SK-N-SH treated with all-trans-retinoic acid at 6 μM for 48 hours (cell line): ENCODE data around the gene RAB14.

Source experiments
- ATAC-seq: fragments of 200-7000 bp; cut with Tn5 transposase; 3 replicates; pipeline ENCODE4 v1.9.1; 2020; ENCODE audit warnings: mild to moderate bottlenecking, moderate library complexity
- ARNTL ChIP-seq: fragments of 450-650 bp; formaldehyde crosslinking; IDR thresholded peaks from 2 replicates; pipeline ENCODE4 v1.5.0; 2020; ENCODE audit warnings: low read depth, mild to moderate bottlenecking, moderate library complexity, borderline replicate concordance
- BACH2 ChIP-seq: fragments of 250-450 bp; sonication (Bioruptor Pico); IDR thresholded peaks from 2 replicates; pipeline ENCODE4 v1.9.0; 2021; ENCODE audit warnings: mild to moderate bottlenecking, borderline replicate concordance
- CREB5 ChIP-seq: fragments of 250-450 bp; sonication (Bioruptor Pico); IDR thresholded peaks from 2 replicates; pipeline ENCODE4 v1.5.1; 2020; ENCODE audit warnings: low read depth, mild to moderate bottlenecking, moderate library complexity
- CSDC2 ChIP-seq: fragments of 250-450 bp; sonication (Bioruptor Pico); IDR thresholded peaks from 2 replicates; pipeline ENCODE4 v1.5.0; 2020; ENCODE audit warnings: mild to moderate bottlenecking, moderate library complexity
- CSRNP3 ChIP-seq: fragments of 250-450 bp; sonication (Bioruptor Pico); IDR thresholded peaks from 2 replicates; pipeline ENCODE4 v1.5.1; 2021; ENCODE audit warnings: mild to moderate bottlenecking, moderate library complexity
- ESRRG ChIP-seq: fragments of 250-450 bp; sonication (Bioruptor Pico); IDR thresholded peaks from 2 replicates; pipeline ENCODE4 v1.6.1; 2021; ENCODE audit warnings: mild to moderate bottlenecking
- GLIS3 ChIP-seq: fragments of 250-450 bp; sonication (Bioruptor Pico); IDR thresholded peaks from 2 replicates; pipeline ENCODE4 v1.5.0; 2020; ENCODE audit warnings: mild to moderate bottlenecking, moderate library complexity
- ISL1 ChIP-seq: fragments of 250-450 bp; sonication (Bioruptor Pico); IDR thresholded peaks from 2 replicates; pipeline ENCODE4 v2.1.2; 2022; ENCODE audit warnings: mild to moderate bottlenecking, moderate library complexity
- OSR1 ChIP-seq: fragments of 250-450 bp; sonication (Bioruptor Pico); IDR thresholded peaks from 2 replicates; pipeline ENCODE4 v1.8.0; 2022; ENCODE audit warnings: moderate library complexity, mild to moderate bottlenecking, inconsistent platforms
- PATZ1 ChIP-seq: fragments of 250-450 bp; sonication (Bioruptor Pico); IDR thresholded peaks from 2 replicates; pipeline ENCODE4 v1.8.0; 2020; ENCODE audit warnings: mild to moderate bottlenecking, moderate library complexity, borderline replicate concordance
- POU6F1 ChIP-seq: fragments of 250-450 bp; sonication (Bioruptor Pico); IDR thresholded peaks from 2 replicates; pipeline ENCODE4 v1.8.0; 2021; ENCODE audit warnings: low read depth, mild to moderate bottlenecking, moderate library complexity, borderline replicate concordance
- PPARA ChIP-seq: fragments of 250-450 bp; sonication (Bioruptor Pico); IDR thresholded peaks from 2 replicates; pipeline ENCODE4 v1.5.0; 2020; ENCODE audit warnings: mild to moderate bottlenecking, borderline replicate concordance
- RARB ChIP-seq: fragments of 250-450 bp; sonication (Bioruptor Pico); IDR thresholded peaks from 2 replicates; pipeline ENCODE4 v1.8.0; 2021; ENCODE audit warnings: mild to moderate bottlenecking, moderate library complexity
- SNAI2 ChIP-seq: fragments of 250-450 bp; sonication (Bioruptor Pico); IDR thresholded peaks from 2 replicates; pipeline ENCODE4 v1.5.0; 2020; ENCODE audit warnings: mild to moderate bottlenecking, moderate library complexity
- TCF4 ChIP-seq: fragments of 250-450 bp; sonication (Bioruptor Pico); IDR thresholded peaks from 2 replicates; pipeline ENCODE4 v1.8.0; 2021; ENCODE audit warnings: mild to moderate bottlenecking, moderate library complexity, borderline replicate concordance
- TSHZ2 ChIP-seq: fragments of 250-450 bp; sonication (Bioruptor Pico); IDR thresholded peaks from 2 replicates; pipeline ENCODE4 v1.5.0; 2020; ENCODE audit warnings: mild to moderate bottlenecking, moderate library complexity
- ZC3H10 ChIP-seq: fragments of 250-450 bp; sonication (Bioruptor Pico); IDR thresholded peaks from 2 replicates; pipeline ENCODE4 v1.5.1; 2021; ENCODE audit warnings: mild to moderate bottlenecking, moderate library complexity
- ZFP3 ChIP-seq: fragments of 250-450 bp; sonication (Bioruptor Pico); IDR thresholded peaks from 2 replicates; pipeline ENCODE4 v1.5.0; 2020; ENCODE audit warnings: mild to moderate bottlenecking, moderate library complexity
- ZFP30 ChIP-seq: fragments of 450-650 bp; formaldehyde crosslinking; IDR thresholded peaks from 2 replicates; pipeline ENCODE4 v1.5.0; 2022; ENCODE audit warnings: mild to moderate bottlenecking, moderate library complexity
- ZNF565 ChIP-seq: fragments of 450-650 bp; formaldehyde crosslinking; conservative IDR thresholded peaks from 2 replicates; pipeline ENCODE4 v1.5.0; 2020; ENCODE audit warnings: low read depth, mild to moderate bottlenecking, moderate library complexity
- ZNF70 ChIP-seq: fragments of 450-650 bp; formaldehyde crosslinking; IDR thresholded peaks from 2 replicates; pipeline ENCODE4 v1.5.0; 2020; ENCODE audit warnings: mild to moderate bottlenecking, moderate library complexity
- ZNF8 ChIP-seq: fragments of 450-650 bp; formaldehyde crosslinking; IDR thresholded peaks from 2 replicates; pipeline ENCODE4 v1.5.0; 2020; ENCODE audit warnings: mild to moderate bottlenecking, moderate library complexity

The RAB14 gene

GRCh38 chr9:121237916-121238315, 36.2 kb upstream of the RAB14 start (continued):
- no peak for TF ChIP-seq CREB5
- TF ChIP-seq CSRNP3: no peak
- TF ChIP-seq GLIS3 (CRISPR knock-in tag): no peak
- no peak for TF ChIP-seq CSDC2 (CRISPR knock-in tag)
- no peak for TF ChIP-seq PPARA
- TF ChIP-seq RARB: no peak
- TF ChIP-seq SNAI2 (CRISPR knock-in tag): no peak
- no peak for TF ChIP-seq ZFP30 (CRISPR knock-in tag)

- TF ChIP-seq TCF4 (CRISPR knock-in tag): no peak
- TF ChIP-seq ZNF565: no peak
- no peak for TF ChIP-seq BACH2 (CRISPR knock-in tag)
- TF ChIP-seq ZNF8 (CRISPR knock-in tag): no peak
- no peak for TF ChIP-seq ARNTL (CRISPR knock-in tag)
- TF ChIP-seq OSR1 (CRISPR knock-in tag): no peak
- no peak for TF ChIP-seq ZC3H10 (CRISPR knock-in tag)
- no peak for TF ChIP-seq ZFP30 (CRISPR knock-in tag)
- no peak for TF ChIP-seq POU6F1 (CRISPR knock-in tag)
- TF ChIP-seq, all 23 proteins: peak for 0
- ATAC-seq: no peak
Observed at GRCh38 chr9:121235512-121235911, 33.8 kb upstream of the RAB14 start.

GRCh38 chr9:121234832-121235161, 33.1 kb upstream of the RAB14 start:
- no peak for ATAC-seq
- TF ChIP-seq RARB (no peak), TCF4 (CRISPR knock-in tag) (no peak), ISL1 (CRISPR knock-in tag) (no peak), GLIS3 (CRISPR knock-in tag) (no peak), CSRNP3 (no peak), ZFP3 (CRISPR knock-in tag) (no peak), ZNF8 (CRISPR knock-in tag) (no peak), SNAI2 (CRISPR knock-in tag) (no peak), ESRRG (CRISPR knock-in tag) (no peak), CSDC2 (CRISPR knock-in tag) (no peak), ZNF70 (CRISPR knock-in tag) (no peak), PATZ1 (CRISPR knock-in tag) (no peak), CREB5 (no peak), TSHZ2 (CRISPR knock-in tag) (no peak), ARNTL (CRISPR knock-in tag) (no peak)
